Motor neuron (in vitro differentiated cells): Measurements from ENCODE around the gene GPX5. TPM values are rescaled to one million over a fixed set of nuclear protein-coding genes. Genes with fewer than 3 reads are reported as not detected.

Source experiments
- total RNA-seq, 8 experiments: library from RNA; unstranded; fragments of 300-600 nt; gene quantifications; 2 replicates each; pipeline versions ENCODE4 v1.2.3 to v1.2.4, GENCODE V29; 2022

GPX5 gene
- total RNA-seq, 8 experiments from 2014 or later, result 0.28 TPM; not detected in 7

Other genes with a start within 250 kb of the GPX5 start
- gene PGBD1, start 244.3 kb upstream of the GPX5 start, total RNA-seq, result 10 to 100 TPM in 2 of 8 experiments, 1 to 10 TPM in 5, under 1 TPM in 1; 0.81 to 11.5 (median 7.5) TPM
- gene ZSCAN31, start 189.7 kb upstream of the GPX5 start, total RNA-seq, result 10 to 100 TPM in 1 of 8 experiments, 1 to 10 TPM in 7; 4.7 to 11.1 (median 6.5) TPM
- gene ZKSCAN3, start 175.9 kb upstream of the GPX5 start, total RNA-seq, result 10 to 100 TPM in 1 of 8 experiments, 1 to 10 TPM in 7; 2.5 to 10.3 (median 7.8) TPM
- gene ZSCAN12, start 126.1 kb upstream of the GPX5 start, total RNA-seq, result 10 to 100 TPM in 6 of 8 experiments, 1 to 10 TPM in 2; 6.1 to 13.1 (median 10.9) TPM
- gene ZSCAN23, start 82.4 kb upstream of the GPX5 start, total RNA-seq, result 10 to 100 TPM in 2 of 8 experiments, 1 to 10 TPM in 6; 2.5 to 11.5 (median 8.1) TPM
- gene GPX6, start 10.1 kb upstream of the GPX5 start, total RNA-seq, result under 1 TPM in 2 of 8 experiments, not detected in 6; 0.15 to 0.38 TPM